Activated T-cell treated with anti-CD3 and anti-CD28 coated beads, Interleukin-2, amount 50 U/mL, for 4 hours (primary cell): ENCODE results near the gene CASD1. TPM values are rescaled to one million over a fixed set of nuclear protein-coding genes. Genes with fewer than 3 reads are reported as not detected.

Experiments
- ATAC-seq, 2 donors: fragments of 200-7000 bp; cut with Tn5 transposase; one replicate each; pipeline ENCODE4 v1.10.0; 2021
- DNase-seq: peaks from one replicate; pipeline ENCODE4 v3.0.0-alpha.2; 2020
- H3K27me3 Mint-ChIP-seq: one replicate; pipeline ENCODE4 v1.8.0; 2021; ENCODE audit warnings: low read depth, mixed read lengths
- H3K36me3 Mint-ChIP-seq: one replicate; pipeline ENCODE4 v1.8.0; 2022; ENCODE audit warnings: mixed read lengths; ENCODE audit not compliant: insufficient read depth
- H3K4me1 Mint-ChIP-seq: one replicate; pipeline ENCODE4 v1.8.0; 2021; ENCODE audit warnings: low read depth, mixed read lengths
- H3K4me3 Mint-ChIP-seq: one replicate; pipeline ENCODE4 v1.8.0; 2021; ENCODE audit warnings: mild to moderate bottlenecking, moderate library complexity, mixed read lengths
- H3K9me3 Mint-ChIP-seq: one replicate; pipeline ENCODE4 v1.8.0; 2021; ENCODE audit warnings: mixed read lengths
- total RNA-seq, 3 donors: library from RNA; stranded (reverse); gene quantifications; one replicate each; pipeline ENCODE4 v1.2.1, GENCODE V29; 2021

CASD1 gene
- total RNA-seq, 3 donors from 2014 or later = 15.0 to 16.6 (median 15.0) TPM

- ATAC-seq (no peak), DNase-seq (no peak)
- no peaks in the 10 kb centered on the region for H3K9me3 Mint-ChIP-seq
- no peaks in the 10 kb centered on the region for H3K27me3 Mint-ChIP-seq
- H3K4me1 Mint-ChIP-seq = no peaks in the 10 kb centered on the region
- peaks cover 28% of the 10 kb centered on the region for H3K36me3 Mint-ChIP-seq
- no peak overlapping the region for H3K4me3 Mint-ChIP-seq
These were observed 30.8 kb downstream of the CASD1 start for GRCh38 chr7:94540428-94540827.

GRCh38 chr7:94547126-94547525, 37.5 kb downstream of the CASD1 start:
- Mint-ChIP-seq H3K4me1 (no peaks in the 10 kb centered on the region), H3K36me3 (peaks cover 26% of the 10 kb centered on the region), H3K27me3 (no peaks in the 10 kb centered on the region), H3K9me3 (no peaks in the 10 kb centered on the region), H3K4me3 (no peak overlapping the region)
- DNase-seq = no peak
- no peak for ATAC-seq

- ATAC-seq (no peak), DNase-seq (no peak)
- Mint-ChIP-seq H3K9me3 (no peaks in the 10 kb centered on the region), H3K4me1 (no peaks in the 10 kb centered on the region), H3K36me3 (peaks cover 31% of the 10 kb centered on the region), H3K27me3 (no peaks in the 10 kb centered on the region), H3K4me3 (no peak overlapping the region)
These were observed 46.4 kb downstream of the CASD1 start for GRCh38 chr7:94556028-94556427.

- Mint-ChIP-seq H3K36me3 (peaks cover 31% of the 10 kb centered on the region), H3K9me3 (no peaks in the 10 kb centered on the region), H3K4me1 (no peaks in the 10 kb centered on the region), H3K4me3 (no peak overlapping the region), H3K27me3 (no peaks in the 10 kb centered on the region)
- DNase-seq (no peak), ATAC-seq (no peak)
These were observed 47.6 kb downstream of the CASD1 start for GRCh38 chr7:94557215-94557614.

- no peak overlapping the region for H3K4me3 Mint-ChIP-seq
- ATAC-seq (no peak), DNase-seq (no peak)
- no peaks in the 10 kb centered on the region for H3K4me1 Mint-ChIP-seq
- H3K9me3 Mint-ChIP-seq = no peaks in the 10 kb centered on the region
- H3K36me3 Mint-ChIP-seq = peaks cover 23% of the 10 kb centered on the region
- no peaks in the 10 kb centered on the region for H3K27me3 Mint-ChIP-seq
These were observed 50.4 kb downstream of the CASD1 start for GRCh38 chr7:94559972-94560371.

- H3K4me3 Mint-ChIP-seq = no peak overlapping the region
- H3K4me1 Mint-ChIP-seq = no peaks in the 10 kb centered on the region
- no peak for DNase-seq
- H3K27me3 Mint-ChIP-seq = no peaks in the 10 kb centered on the region
- no peaks in the 10 kb centered on the region for H3K9me3 Mint-ChIP-seq
- ATAC-seq = no peak
- peaks cover 25% of the 10 kb centered on the region for H3K36me3 Mint-ChIP-seq
These were observed 52.4 kb downstream of the CASD1 start for GRCh38 chr7:94561841-94562514.

- Mint-ChIP-seq H3K9me3 (no peaks in the 10 kb centered on the region), H3K36me3 (peaks cover 22% of the 10 kb centered on the region), H3K27me3 (no peaks in the 10 kb centered on the region), H3K4me1 (no peaks in the 10 kb centered on the region), H3K4me3 (no peak overlapping the region)
- ATAC-seq (no peak), DNase-seq (no peak)
These were observed 52.9 kb downstream of the CASD1 start for GRCh38 chr7:94562525-94562924.

- DNase-seq (no peak), ATAC-seq (no peak)
- Mint-ChIP-seq H3K36me3 (peaks cover 19% of the 10 kb centered on the region), H3K9me3 (peaks cover 3% of the 10 kb centered on the region), H3K4me3 (no peak overlapping the region), H3K27me3 (no peaks in the 10 kb centered on the region), H3K4me1 (no peaks in the 10 kb centered on the region)
These were observed 55.8 kb downstream of the CASD1 start for GRCh38 chr7:94565247-94565894.

- DNase-seq (no peak), ATAC-seq (no peak)
- Mint-ChIP-seq H3K27me3 (no peaks in the 10 kb centered on the region), H3K9me3 (peaks cover 3% of the 10 kb centered on the region), H3K4me3 (no peak overlapping the region), H3K4me1 (no peaks in the 10 kb centered on the region), H3K36me3 (peaks cover 28% of the 10 kb centered on the region)
These were observed 57.8 kb downstream of the CASD1 start for GRCh38 chr7:94567396-94567795.

GRCh38 chr7:94571816-94572215, 62.2 kb downstream of the CASD1 start:
- no peak for ATAC-seq
- H3K4me1 Mint-ChIP-seq = no peaks in the 10 kb centered on the region

GRCh38 chr7:94575646-94576045, 66.0 kb downstream of the CASD1 start:
- Mint-ChIP-seq H3K9me3 (peaks cover 18% of the 10 kb centered on the region), H3K4me3 (no peak overlapping the region), H3K27me3 (no peaks in the 10 kb centered on the region), H3K4me1 (peaks cover 2% of the 10 kb centered on the region), H3K36me3 (peaks cover 76% of the 10 kb centered on the region)
- DNase-seq (no peak), ATAC-seq (no peak)

More at GRCh38 chr7:94571816-94572215, 62.2 kb downstream of the CASD1 start:
- H3K36me3 Mint-ChIP-seq = peaks cover 62% of the 10 kb centered on the region
- no peak for DNase-seq
- H3K27me3 Mint-ChIP-seq = no peaks in the 10 kb centered on the region
- H3K9me3 Mint-ChIP-seq = peaks cover 21% of the 10 kb centered on the region
- H3K4me3 Mint-ChIP-seq = no peak overlapping the region

- Mint-ChIP-seq H3K9me3 (peaks cover 21% of the 10 kb centered on the region), H3K27me3 (no peaks in the 10 kb centered on the region), H3K4me3 (no peak overlapping the region), H3K4me1 (peaks cover 2% of the 10 kb centered on the region), H3K36me3 (peaks cover 76% of the 10 kb centered on the region)
- DNase-seq (no peak), ATAC-seq (no peak)
These were observed 66.7 kb downstream of the CASD1 start for GRCh38 chr7:94576316-94576715.

GRCh38 chr7:94577357-94577756, 67.7 kb downstream of the CASD1 start:
- no peak for ATAC-seq
- DNase-seq = no peak
- peaks cover 2% of the 10 kb centered on the region for H3K4me1 Mint-ChIP-seq
- no peak overlapping the region for H3K4me3 Mint-ChIP-seq
- no peaks in the 10 kb centered on the region for H3K27me3 Mint-ChIP-seq
- peaks cover 24% of the 10 kb centered on the region for H3K9me3 Mint-ChIP-seq
- peaks cover 74% of the 10 kb centered on the region for H3K36me3 Mint-ChIP-seq

GRCh38 chr7:94578614-94579013, 69.0 kb downstream of the CASD1 start:
- peaks cover 24% of the 10 kb centered on the region for H3K9me3 Mint-ChIP-seq
- peaks cover 2% of the 10 kb centered on the region for H3K4me1 Mint-ChIP-seq
- no peaks in the 10 kb centered on the region for H3K27me3 Mint-ChIP-seq
- peaks cover 64% of the 10 kb centered on the region for H3K36me3 Mint-ChIP-seq
- no peak overlapping the region for H3K4me3 Mint-ChIP-seq
- ATAC-seq (no peak), DNase-seq (no peak)

- peaks cover 19% of the 10 kb centered on the region for H3K9me3 Mint-ChIP-seq
- H3K4me1 Mint-ChIP-seq = peaks cover 2% of the 10 kb centered on the region
- peaks cover 57% of the 10 kb centered on the region for H3K36me3 Mint-ChIP-seq
- DNase-seq (no peak), ATAC-seq (no peak)
- H3K27me3 Mint-ChIP-seq = no peaks in the 10 kb centered on the region
- H3K4me3 Mint-ChIP-seq = no peak overlapping the region
These were observed 69.9 kb downstream of the CASD1 start for GRCh38 chr7:94579470-94579869.
